ENCODE data around the gene TMEM18.
A peak's percentile ranks its signal among the peaks of the same experiment; 100 is the strongest.
"Not testable (repeated sequence)": the region's sequence is repeated elsewhere in the genome, so short reads cannot be mapped to it uniquely, and the experiment has no call there.

Gene TMEM18

DNA sequence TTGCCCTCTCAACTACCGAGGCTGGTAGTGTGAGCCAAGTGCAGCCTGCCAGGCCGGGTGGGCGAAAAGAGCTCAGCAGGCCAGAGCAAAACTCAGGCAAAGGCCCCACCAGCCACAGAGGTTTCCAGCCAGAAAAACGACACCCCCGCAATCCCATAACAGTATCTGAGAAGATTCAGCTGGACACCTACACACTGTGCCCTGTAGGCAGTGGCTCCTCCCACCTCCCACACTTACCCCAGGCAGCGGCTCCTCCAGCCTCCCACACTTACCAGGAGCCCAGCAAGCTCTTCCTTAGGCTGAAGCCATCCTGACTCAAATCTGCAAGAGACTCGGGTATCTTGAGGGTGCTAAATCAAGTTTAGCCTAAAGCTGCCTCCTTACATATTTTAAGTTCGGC, 15.6 kb upstream of the TMEM18 start:
- no peak for DNase-seq

DNA sequence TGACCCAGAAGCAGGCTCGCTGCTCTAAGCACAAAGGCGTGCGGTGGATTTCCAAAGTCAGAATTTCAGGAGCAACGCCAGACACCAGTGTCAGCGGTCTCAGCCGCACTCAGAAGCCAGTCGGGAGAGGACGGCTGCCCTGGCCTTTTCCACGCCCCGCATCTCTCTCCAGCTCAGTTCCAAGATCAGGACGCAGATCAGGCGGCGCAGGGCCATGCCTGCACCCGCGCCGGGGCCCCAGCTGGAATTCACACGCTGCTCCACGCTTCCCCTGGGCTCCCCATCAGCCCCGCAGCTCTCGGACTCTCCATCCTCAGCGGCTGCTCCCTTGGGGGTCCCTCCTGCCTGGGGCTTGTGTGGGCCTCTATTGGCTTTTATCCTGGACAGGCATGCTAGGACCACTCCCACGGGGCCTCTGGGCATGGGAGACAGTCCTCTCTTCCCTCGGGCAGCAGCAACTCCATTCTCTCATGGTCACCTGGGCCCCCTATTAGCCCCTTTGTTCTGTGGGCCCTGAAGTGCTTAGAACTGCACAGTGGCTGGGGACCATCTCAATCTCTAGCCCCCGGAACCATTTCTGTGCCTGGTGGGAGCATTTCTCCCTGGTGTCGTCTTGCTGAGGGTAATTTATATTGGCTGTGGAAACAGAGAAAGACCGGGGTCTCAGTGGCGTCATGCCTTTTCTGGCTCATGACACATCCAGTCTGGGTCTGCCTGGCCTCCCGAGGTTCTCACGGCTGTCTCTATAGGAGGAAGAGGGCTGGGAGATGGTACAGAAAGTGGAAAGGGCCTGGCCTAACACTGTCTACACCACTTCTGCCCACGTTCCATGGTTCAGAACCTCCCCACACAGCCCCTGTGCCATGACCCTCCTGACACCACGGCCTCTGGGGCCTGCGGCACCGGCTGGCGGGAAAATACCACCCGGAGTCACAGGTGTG, 14.9 kb upstream of the TMEM18 start:
- DNase-seq: no peak

DNA sequence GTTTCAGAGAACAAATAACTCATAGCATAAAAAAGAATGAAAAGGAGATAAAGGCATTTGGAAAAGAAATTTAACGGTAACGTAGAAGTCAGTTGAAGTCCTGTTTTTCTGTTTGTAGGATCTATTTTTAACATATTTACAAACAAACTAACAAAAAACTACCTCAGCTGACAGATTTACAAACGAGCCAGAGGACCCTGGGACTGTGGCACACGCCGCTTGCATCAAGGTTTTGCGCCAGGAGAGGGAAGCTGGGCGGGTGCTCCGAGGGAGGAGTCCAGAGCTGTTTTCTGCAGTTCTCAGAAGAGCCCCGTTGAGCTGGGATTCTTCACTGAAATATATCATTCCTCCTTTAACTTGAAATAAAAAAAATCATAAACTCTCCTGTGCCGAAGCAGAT, 13.6 kb upstream of the TMEM18 start:
- no peak for DNase-seq

DNA sequence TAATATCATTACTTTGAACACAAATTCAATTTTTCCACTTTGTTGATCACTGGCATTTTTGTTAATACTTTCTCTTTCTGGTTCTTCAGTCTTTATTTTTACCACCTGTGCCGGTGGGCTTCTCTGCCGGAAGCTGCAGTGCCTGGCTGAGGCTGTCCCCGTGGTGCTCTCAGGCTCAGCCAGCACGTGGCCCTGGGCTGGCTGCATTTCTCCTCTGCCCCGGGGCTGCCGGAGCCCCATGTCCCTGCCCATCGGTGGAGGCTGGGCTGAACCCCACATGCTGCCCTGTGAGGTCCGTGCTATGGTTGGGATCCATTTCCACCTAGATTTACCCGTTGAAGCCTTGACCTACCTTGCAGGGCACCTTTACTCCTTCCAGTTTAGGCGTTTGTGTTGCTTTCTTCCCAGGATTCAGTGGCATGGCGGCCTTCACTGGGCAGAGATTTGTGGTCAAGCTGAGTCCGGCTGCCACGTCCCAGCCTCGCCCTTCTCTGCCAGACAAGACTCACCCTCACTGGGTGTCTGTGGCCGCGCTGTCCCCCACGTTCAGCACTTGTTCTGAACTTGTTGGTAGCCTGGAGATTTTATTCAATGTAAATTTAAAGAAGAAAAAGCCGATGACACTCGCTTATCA, 12.8 kb upstream of the TMEM18 start:
- no peak for DNase-seq

DNA sequence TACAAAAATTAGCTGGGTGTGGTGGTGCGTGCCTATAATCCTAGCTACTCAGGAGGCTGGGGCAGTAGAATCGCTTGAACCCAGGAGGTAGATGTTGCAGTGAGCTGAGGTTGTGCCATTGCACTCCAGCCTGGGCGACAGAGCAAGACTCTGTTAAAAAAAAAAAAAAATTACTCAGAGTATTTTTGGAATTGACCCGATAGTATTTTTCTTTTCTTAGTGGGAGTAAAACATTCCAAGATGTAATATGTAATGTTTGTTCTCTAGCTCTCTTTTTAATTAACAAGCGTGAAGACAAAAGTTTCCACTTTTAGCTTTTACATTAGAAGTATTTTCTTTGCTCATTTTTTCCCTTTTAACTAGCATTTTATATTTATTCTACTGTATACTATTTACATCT, 12.0 kb upstream of the TMEM18 start:
- DNase-seq: no peak

DNA sequence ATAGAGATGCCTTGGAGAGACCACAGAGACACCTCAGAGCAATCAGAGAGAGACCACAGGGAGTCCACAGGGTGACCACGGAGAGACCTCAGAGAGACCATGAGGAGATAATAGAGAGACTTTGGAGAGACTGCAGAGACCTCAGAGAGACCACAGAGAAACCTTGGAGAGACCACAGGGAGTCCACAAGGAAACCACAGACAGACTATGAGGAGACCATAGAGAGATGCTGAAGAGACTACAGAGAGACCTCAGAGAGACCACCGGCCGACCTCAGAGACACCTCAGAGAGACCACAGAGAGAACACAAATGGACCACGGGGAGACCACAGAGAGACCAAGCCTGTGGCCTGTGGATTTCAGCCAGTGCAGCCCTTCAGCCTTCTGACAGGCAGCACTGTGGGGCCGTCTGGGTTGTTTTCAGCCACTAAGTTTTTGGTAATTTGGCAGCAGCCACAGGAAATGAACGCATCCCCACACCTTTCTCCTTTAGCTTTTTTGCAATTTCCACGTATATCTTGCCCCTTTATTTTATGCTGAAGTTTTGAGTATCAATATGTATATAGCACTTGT, 11.4 kb upstream of the TMEM18 start:
- no peak for DNase-seq

DNA sequence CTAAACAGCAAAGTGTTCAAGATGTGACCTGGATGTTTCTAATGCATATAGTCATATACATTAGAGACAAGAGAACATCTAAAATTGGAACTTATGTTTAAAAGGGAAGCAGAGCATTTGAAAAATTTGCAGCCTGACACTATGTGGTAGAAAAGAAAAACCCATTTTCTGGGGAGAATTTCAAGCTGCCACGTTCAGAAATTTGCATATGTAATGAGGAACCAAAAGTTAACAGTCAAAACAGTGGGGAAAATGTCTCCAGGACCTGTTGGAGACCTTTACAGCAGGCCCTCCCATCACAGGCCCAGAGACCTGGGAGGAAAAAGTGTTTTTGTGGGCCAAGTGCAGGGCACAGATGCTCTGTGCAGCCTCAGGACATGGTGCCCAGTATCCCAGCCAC, 8.2 kb upstream of the TMEM18 start:
- DNase-seq: no peak

DNA sequence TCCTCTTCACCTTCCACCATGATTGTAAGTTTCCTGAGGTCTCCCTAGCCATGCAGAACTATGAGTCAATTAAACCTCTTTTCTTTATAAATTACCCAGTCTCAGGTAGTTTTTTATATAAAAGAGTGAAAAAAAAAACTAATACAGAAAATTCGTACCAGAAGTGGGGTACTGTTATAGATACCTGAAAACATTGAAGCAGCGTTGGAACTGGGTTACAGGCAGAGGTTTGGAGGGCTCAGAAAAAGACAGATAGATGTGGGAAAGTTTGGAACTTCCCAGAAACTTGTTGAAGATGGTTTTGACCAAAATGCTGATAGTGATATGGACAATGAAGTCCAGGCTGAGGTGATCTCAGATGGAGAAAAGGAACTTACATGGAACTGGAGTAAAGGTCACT, 7.7 kb upstream of the TMEM18 start:
- not testable (repeated sequence) for DNase-seq

DNA sequence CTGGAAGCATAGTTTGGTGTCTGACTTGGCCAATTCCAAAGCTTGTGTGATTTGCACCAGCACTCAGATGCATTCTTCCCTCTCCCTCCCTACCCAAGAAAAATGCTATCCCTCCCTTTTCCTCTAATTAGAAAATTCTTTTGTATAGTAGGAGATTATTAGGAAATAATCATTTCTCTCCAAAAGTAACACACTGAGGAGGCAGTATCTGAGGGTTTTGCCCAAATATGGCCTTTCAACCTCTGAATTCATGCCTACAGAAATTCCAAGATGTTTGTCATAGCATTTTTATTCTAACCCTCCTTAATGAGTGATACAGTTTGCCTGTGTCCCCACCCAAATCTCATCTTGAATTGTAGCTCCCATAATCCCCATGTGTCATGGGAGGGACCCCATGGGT, 5.0 kb upstream of the TMEM18 start:
- DNase-seq: no peak

DNA sequence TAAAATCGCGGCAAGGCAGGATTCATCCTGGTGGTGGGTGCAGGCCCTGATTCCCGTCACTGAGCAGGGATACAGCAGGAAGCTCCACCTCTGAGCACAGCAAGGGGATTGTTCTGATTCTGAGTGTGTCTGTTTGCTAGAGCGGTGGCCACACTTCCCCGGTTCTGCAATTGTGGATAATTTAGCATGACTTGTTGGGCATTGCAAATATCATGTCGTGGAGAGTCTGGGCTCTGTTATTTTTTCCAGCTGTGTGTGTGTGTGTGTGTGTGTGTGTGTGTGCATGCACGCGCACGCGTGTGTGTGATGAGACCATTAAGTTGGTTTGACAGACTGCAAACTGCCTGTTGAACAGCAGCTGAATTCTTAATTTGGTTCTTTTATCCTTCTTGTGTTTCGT, 4.1 kb upstream of the TMEM18 start:
- DNase-seq: no peak

DNA sequence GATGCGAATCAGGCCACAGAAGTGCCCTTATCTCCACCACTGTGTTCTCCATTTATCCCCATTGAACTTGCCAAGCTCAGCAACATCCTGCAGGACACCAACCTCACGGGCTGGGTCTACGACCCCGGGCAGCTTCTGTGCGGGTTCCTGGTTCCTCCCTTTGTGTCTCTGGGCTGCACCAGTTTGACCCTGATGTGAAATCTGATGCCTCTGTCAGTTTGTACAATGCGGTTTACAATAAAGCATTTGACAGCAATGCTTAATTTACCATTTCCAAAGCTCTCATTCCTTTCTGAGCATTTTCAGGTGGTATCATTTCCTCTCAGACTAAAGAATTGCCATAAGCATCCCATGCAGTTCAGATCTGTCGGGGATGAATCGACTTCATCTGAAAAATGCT, 3.3 kb upstream of the TMEM18 start:
- DNase-seq: peak; percentile 11

DNA sequence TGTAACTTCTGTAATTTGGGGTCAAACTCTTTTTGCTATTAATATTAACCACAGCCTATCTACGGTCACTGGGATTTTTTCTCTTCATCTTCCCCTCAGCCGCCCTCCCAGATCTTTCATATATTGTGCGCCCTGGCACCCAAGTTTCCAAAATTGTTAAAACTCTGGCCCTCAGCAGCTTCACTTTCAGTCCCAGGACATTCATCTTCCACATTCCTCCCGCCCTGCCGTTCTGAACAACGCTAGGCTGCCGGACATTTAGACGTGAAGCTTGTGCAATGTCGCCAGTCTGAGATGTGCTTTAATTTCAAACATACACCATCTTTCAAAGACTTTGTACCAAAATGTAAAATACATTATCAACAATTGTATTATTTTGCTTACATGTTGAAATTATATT, 1.8 kb upstream of the TMEM18 start:
- DNase-seq: no peak

DNA sequence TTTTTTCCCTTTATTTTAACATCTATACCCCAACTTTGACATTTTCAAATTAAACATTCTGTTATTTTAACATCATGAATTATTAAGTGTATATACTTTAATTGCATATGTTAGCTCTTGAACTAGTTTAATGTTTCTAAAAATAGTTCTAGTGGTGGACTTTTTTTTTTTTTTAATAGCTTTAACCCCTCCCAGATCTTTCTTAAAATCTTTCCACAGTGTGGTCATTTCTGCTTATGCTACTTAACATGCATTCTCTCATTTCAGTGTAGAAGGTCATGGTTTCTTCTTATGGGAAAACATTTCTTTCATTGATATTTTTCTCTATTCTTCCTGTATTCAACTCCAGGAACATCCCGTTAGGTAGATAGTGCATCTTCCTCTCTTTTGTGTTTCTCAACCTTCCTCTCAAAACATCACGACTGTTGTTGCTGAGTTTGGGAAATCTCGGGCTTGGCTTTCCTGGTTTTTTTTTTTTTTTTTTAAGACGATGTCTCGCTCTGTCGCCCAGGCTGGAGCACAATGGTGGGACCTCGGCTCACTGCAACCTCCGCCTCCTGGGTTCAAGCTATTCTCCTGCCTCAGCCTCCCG, 849 bp upstream of the TMEM18 start:
- no peak for DNase-seq

DNA sequence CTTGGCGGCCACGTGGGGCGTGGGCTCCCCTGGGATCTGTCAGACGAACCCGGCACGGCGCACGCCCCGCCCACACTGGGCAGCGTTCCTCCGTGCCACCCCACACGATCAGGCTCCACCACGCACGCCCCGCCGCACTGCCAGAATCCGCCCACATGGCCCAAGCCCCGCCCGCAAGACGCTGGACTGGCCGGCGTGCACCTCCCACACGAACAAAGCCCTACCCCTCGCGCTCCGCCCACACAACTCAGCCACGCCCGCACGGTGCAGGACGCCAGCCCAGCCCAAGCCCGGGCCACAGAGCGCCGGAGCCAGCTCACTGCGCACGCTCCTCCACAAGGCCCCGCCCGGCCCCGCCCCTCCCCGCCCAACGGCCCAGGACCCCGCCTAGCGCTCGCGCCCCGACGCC, 555 bp downstream of the TMEM18 start:
- peak; percentile 89 for DNase-seq

DNA sequence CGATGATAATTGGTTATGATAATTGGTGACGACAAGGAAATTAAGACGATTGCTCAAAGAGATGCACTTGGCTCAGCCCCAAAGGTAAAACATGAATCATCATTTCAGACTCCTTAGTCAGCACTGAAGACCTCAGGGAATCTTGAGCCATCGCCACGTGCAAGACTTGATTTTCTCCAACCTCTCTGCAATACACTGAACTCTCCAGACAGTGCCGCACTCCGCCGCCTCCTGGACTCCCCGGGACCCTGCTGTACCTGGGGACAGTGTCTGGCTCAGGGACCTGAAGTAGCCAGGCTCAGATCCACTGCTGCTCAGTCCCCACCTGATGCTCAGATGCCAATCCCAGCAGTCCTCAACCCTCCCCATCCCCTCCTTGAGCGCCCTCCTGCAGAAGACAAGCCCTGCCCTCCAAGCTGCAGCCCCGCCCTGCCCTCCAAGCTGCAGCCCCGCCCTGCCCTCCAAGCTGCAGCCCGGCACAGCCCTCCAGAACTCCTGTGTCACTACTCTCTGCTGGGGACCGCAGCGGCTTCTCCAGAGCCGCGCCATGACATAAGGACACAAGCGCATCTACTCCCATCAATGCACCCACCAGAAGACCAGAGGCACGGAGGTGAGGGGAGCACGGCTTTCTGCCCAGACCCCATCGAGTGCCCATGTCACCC, 1.1 kb downstream of the TMEM18 start:
- peak; percentile 24 for DNase-seq

DNA sequence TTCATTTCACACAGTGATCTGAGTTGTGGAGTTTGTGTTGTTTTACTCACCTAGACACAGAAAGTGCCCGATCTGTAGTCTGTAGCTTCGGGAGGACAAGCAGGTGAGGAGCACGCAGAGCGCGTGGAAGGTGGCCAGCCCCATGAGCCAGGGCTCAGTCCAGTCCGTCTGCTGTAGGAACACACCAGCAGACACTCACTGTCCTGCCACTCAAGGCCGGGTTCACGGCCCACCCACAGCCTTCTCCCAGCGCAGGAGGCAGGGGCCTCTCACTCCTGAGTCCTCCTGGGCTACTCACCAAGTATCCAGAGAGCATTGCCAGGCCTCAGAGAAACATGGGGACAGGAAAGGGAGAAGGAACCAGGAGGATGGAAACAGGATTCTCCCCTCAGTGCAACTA, 1.7 kb downstream of the TMEM18 start:
- no peak for DNase-seq

DNA sequence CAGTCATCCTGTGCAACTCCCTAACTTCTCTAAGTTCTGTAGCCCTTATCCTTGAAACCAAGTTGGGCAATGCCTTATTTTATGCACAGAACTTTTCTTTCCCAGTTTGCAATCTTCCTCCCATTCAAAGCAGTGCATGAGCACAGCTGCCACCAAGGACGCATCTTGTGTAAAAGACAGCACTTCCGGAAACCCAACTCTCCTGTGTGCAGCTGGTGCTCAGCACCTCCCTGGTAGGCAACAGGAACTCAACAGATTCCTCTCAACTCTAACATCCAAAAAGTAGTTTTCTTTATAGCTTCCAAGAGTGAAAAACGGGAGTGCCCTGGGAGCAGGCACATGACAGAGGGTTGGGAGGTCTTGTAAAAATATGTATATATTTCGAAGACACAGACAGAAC, 2.2 kb downstream of the TMEM18 start:
- DNase-seq: no peak

DNA sequence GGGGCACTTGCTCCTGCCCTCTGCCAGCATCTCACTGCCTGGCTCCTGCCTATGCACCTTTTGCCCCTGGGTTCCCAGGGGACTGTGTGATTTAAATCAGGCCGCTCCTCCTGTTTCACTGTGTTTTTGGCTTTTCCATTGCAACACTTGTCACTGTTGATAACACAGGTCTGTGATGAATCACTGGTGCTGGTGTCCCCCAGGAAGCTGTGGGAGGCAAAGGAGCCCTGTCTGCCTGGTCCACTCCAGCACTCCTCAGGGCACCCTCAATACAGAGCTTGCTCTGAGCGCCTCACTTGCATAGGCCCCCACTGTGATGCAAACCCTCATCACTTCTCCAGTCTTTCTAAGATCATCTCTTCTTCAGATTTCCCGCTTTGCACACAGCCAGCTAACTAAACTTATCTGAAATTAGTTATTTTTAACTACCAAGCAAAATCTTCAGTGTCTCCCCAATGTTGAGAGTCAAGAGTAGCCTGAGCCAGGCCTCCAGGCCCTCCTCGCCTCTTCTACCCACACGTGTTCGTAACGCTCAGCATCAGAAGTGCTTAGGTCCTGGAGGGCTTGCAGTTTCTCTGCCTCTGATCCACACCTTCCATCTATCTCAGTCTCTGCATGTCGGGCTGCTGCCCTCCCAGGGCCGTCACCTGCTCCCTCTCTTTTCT, 2.8 kb downstream of the TMEM18 start:
- DNase-seq: no peak

DNA sequence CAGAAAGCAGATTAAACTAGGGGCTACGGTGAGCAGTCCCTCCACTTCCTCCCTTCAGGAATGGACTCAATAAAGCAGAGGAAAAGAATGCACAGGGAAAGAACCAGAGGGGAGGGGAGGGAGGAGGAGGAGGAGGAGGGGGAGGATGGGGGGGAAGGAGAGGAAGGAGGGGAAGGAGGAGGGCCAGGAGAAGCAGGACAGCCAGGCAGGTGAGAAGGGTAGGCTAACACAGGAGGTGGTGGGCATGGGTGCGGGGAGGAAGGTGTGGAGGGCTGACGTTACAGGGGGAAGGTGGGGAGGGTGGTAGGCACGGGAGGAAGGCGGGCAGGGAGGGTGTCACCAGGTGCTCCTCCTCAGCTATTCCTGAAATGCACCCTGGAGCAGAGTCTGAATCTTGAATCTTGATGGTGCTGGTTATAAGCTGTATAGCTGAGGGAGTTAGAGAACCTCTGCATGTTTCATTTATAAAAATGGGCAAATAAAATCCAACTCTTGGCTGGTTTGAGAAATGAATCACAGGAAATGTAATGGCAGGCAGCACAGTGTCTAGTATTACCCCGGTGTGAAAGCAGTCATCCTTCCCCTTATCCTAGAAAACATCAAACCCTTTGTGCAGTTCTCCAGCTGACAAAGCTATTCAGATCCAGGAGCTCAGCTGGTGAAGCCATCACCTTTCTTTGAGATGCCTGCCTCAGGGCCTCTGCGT, 3.4 kb downstream of the TMEM18 start:
- no peak for DNase-seq

DNA sequence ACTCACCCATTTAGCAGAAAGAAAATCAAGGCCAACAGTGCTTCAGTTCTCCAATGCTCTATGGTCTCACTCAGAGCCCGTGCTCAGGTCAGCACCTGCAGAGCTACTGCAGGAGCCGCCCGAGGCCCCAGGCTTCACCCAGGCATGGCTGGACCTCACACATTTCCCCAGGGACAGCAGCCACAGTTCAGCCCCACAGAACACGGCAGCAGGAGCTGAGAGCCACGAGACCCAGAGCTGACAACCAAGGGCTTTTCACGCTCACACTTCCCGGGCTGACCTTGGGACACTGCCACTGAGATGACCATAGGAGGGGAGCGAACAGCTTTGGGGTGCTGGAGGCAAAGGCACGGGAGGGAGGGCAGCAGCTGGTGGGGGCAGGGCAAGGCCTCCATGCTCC, 4.2 kb downstream of the TMEM18 start:
- no peak for DNase-seq

DNA sequence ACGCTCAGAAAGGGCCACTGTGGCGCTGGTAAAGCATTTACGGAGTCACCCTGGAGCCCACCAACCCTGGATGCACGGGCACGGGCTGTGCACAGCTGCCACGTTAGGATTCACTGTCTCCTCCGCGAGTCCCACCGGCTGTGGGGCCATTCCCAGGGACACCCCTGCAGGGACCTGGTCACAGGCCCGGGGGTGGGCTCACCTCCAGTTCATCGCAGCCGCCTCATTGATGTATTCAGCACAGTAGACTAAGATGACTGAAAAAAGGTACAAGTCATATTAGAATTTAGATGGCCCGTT, 4.7 kb downstream of the TMEM18 start:
- no peak for DNase-seq
